ENCODE results near the gene CEACAM6.

GRCh38 chr19:41709951-41710645 lies 45.2 kb upstream of the CEACAM6 start:
- TF ChIP-seq POLR2A (IDR thresholded peaks at IDR 0.05) (no peak), CTCF (IDR thresholded peaks at IDR 0.05 in 4 of 5, conservative IDR thresholded peaks at IDR 0.05 in 1 of 5) (no peak)
